ENCODE results near the gene ARMC5. TPM values are rescaled to one million over a fixed set of nuclear protein-coding genes. Genes with fewer than 3 reads are reported as not detected.
A peak's percentile ranks its signal among the peaks of the same experiment; 100 is the strongest.

The ARMC5 gene
- total and polyA plus RNA-seq, 12 donors = 3.8 to 11.9 (median 6.6) TPM

GRCh38 chr16:31423241-31423640 lies 36.1 kb upstream of the ARMC5 start:
- ATAC-seq = peak in 4 of 8 donors; percentile 3 to 25 (median 14)

GRCh38 chr16:31423801-31424200 lies 35.5 kb upstream of the ARMC5 start:
- no peak for TF ChIP-seq CTCF (IDR thresholded peaks at IDR 0.05)
- DNase-seq = no peak
- intact Hi-C loops (cut with DNase I) = no loop called here
- peaks cover 0 to 4% (median 0%) of the 10 kb centered on the region in 7 donors for H3K27me3 ChIP-seq
- 55 to 57% methylated on average over 12 of the region's 12 CpGs for WGBS, 2 donors
- no peaks in the 10 kb centered on the region for H3K9me3 ChIP-seq
- peaks cover 0 to 10% (median 0%) of the 10 kb centered on the region in 9 donors for H3K36me3 ChIP-seq
- peak in 4 of 8 donors; percentile 2 to 12 (median 4) for ATAC-seq
- H3K4me3 ChIP-seq = no peak overlapping the region
- H3K4me1 ChIP-seq = peaks cover 0 to 39% (median 4%) of the 10 kb centered on the region in 9 donors
- peak overlapping the region in 5 of 10 donors; percentile 12 to 44 (median 27) for H3K27ac ChIP-seq

More at GRCh38 chr16:31423241-31423640, 36.1 kb upstream of the ARMC5 start:
- peaks cover 0 to 34% (median 0%) of the 10 kb centered on the region in 9 donors for H3K4me1 ChIP-seq
- DNase-seq = no peak
- peak overlapping the region in 5 of 10 donors; percentile 12 to 44 (median 27) for H3K27ac ChIP-seq
- peaks cover 0 to 4% (median 0%) of the 10 kb centered on the region in 7 donors for H3K27me3 ChIP-seq
- no peak overlapping the region for H3K4me3 ChIP-seq
- peaks cover 0 to 10% (median 0%) of the 10 kb centered on the region in 9 donors for H3K36me3 ChIP-seq
- no peak for TF ChIP-seq CTCF (IDR thresholded peaks at IDR 0.05)
- H3K9me3 ChIP-seq = no peaks in the 10 kb centered on the region
- 51 to 59% methylated on average over 3 of the region's 3 CpGs for WGBS, 2 donors
- intact Hi-C loops (cut with DNase I) = no loop called here

GRCh38 chr16:31427441-31428278 lies 31.6 kb upstream of the ARMC5 start:
- Histone ChIP-seq H3K27me3 (peaks cover 0 to 4% (median 0%) of the 10 kb centered on the region in 7 donors), H3K27ac (peak overlapping the region; percentile 86 to 99 (median 95)), H3K4me3 (peak overlapping the region; percentile 21 to 60 (median 55)), H3K36me3 (peaks cover 0 to 10% (median 0%) of the 10 kb centered on the region in 9 donors), H3K4me1 (peaks cover 0 to 71% (median 16%) of the 10 kb centered on the region in 9 donors), H3K9me3 (no peaks in the 10 kb centered on the region)
- ATAC-seq (peak in 7 of 8 donors; percentile 26 to 50 (median 30)), DNase-seq (peak; percentile 45 to 79)
- intact Hi-C loops (cut with DNase I) = no loop called here
- no peak for TF ChIP-seq CTCF (IDR thresholded peaks at IDR 0.05)
- WGBS, 2 donors = 10 to 13% methylated on average over 60 to 67 of the region's 83 CpGs

- DNase-seq = peak; percentile 65 to 69
- Histone ChIP-seq H3K36me3 (peaks cover 0 to 10% (median 0%) of the 10 kb centered on the region in 9 donors), H3K9me3 (no peaks in the 10 kb centered on the region), H3K27ac (peak within 1 kb of the TSS; percentile 86 to 99 (median 95)), H3K4me3 (peak within 1 kb of the TSS; percentile 21 to 60 (median 55)), H3K27me3 (peaks cover 0 to 4% (median 0%) of the 10 kb centered on the region in 7 donors), H3K4me1 (peaks cover 0 to 71% (median 16%) of the 10 kb centered on the region in 9 donors)
- WGBS, 2 donors = 24 to 29% methylated on average over 7 of the region's 7 CpGs
- intact Hi-C loops (cut with DNase I) = no loop called here
- TF ChIP-seq CTCF (IDR thresholded peaks at IDR 0.05) = no peak
- ATAC-seq = peak; percentile 68 to 92 (median 84)
These were observed 31.1 kb upstream of the ARMC5 start, which contains the start of gene COX6A2 for GRCh38 chr16:31428279-31428597. COX6A2 (minus strand) TSS chr16:31428360; CDS start chr16:31428325, 35 bp downstream.
